GM12873 (cell line): Measurements from ENCODE around the gene PIEZO2.

Experiments used
- CTCF ChIP-seq: IDR thresholded peaks from 2 replicates; pipeline ENCODE4 v1.5.1; 2012; ENCODE audit warnings: low read depth, mild to moderate bottlenecking, moderate library complexity, low read length, control low read depth; ENCODE audit not compliant: insufficient read depth; ENCODE audit errors: missing control alignments

PIEZO2 gene

GRCh38 chr18:11000071-11000470 lies 149.3 kb downstream of the PIEZO2 start:
- no peak for TF ChIP-seq CTCF

GRCh38 chr18:10997885-10998284 lies 151.5 kb downstream of the PIEZO2 start:
- TF ChIP-seq CTCF = no peak

- TF ChIP-seq CTCF = no peak
Measured at GRCh38 chr18:10995550-10995949, 153.8 kb downstream of the PIEZO2 start.

GRCh38 chr18:10989486-10989885 lies 159.9 kb downstream of the PIEZO2 start:
- no peak for TF ChIP-seq CTCF

GRCh38 chr18:10985689-10986088 lies 163.7 kb downstream of the PIEZO2 start:
- TF ChIP-seq CTCF = no peak

GRCh38 chr18:10979411-10979810 lies 170.0 kb downstream of the PIEZO2 start:
- no peak for TF ChIP-seq CTCF

- no peak for TF ChIP-seq CTCF
Measured at GRCh38 chr18:10977042-10977441, 172.3 kb downstream of the PIEZO2 start.

GRCh38 chr18:10973567-10974203 lies 175.7 kb downstream of the PIEZO2 start:
- TF ChIP-seq CTCF = no peak
